ENCODE data around the gene SF3B5.
"Not testable (repeated sequence)": the region's sequence is repeated elsewhere in the genome, so short reads cannot be mapped to it uniquely, and the experiment has no call there.

The SF3B5 gene

DNA sequence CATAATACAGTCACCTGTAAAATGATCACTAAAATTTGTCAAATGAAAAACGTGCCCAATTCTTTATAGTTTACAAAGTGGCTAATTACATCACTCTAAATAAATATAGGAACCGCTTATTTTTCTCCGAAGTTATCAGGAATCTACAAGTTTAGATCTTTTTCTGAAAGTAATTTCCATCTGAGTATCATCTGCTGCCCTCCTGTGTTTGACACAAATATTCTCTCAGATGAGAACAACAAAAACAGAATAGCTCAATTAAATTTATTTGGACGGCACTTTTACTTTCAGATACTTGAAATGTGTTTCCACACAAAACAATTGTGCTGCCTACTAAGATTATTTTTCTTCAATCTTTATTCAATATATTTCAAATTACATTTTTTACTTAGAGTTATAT is 5.0 kb downstream of the SF3B5 start:
- H3K27ac ChIP-seq: no peak overlapping the region
- no peak for TF ChIP-seq ZFX (IDR thresholded peaks at IDR 0.05)
- TF ChIP-seq, protein P1, sequence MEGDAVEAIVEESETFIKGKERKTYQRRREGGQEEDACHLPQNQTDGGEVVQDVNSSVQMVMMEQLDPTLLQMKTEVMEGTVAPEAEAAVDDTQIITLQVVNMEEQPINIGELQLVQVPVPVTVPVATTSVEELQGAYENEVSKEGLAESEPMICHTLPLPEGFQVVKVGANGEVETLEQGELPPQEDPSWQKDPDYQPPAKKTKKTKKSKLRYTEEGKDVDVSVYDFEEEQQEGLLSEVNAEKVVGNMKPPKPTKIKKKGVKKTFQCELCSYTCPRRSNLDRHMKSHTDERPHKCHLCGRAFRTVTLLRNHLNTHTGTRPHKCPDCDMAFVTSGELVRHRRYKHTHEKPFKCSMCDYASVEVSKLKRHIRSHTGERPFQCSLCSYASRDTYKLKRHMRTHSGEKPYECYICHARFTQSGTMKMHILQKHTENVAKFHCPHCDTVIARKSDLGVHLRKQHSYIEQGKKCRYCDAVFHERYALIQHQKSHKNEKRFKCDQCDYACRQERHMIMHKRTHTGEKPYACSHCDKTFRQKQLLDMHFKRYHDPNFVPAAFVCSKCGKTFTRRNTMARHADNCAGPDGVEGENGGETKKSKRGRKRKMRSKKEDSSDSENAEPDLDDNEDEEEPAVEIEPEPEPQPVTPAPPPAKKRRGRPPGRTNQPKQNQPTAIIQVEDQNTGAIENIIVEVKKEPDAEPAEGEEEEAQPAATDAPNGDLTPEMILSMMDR (conservative IDR thresholded peaks at IDR 0.05): no peak; the same call in 1 of the 2 replicates

DNA sequence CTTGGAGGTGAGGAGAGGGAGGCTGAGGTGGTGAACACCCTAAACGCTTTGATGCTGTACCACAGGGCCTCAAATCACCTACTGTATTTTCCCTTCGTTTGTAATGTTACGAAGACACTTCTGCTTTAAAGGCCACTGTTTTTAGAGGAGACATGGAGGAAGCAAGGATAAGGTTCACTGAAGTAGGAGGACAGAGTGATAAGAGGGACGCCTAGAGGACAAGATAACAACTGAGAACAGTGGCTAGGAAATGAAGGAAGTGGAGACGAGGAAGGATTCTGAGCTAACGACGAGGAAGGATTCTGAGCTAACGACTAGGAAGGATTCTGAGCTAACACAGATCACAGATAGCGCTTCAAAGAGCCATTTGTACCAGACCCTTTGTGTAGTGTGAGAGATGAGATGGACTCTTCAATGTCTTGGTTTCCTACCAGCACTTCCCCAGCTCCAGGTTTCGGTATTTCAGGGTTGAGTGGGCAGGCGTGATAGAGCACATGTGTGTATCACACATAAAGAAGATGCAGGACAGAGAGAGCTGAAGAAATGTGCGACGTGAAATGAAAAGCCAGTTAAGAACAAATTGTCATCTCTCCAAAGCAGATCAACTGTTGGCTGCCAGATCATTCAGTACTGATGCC is 7.5 kb downstream of the SF3B5 start:
- TF ChIP-seq, protein P1 (conservative IDR thresholded peaks at IDR 0.05): peak; percentile 71
- no peak for TF ChIP-seq ZFX (IDR thresholded peaks at IDR 0.05)
- no peak overlapping the region for H3K27ac ChIP-seq

DNA sequence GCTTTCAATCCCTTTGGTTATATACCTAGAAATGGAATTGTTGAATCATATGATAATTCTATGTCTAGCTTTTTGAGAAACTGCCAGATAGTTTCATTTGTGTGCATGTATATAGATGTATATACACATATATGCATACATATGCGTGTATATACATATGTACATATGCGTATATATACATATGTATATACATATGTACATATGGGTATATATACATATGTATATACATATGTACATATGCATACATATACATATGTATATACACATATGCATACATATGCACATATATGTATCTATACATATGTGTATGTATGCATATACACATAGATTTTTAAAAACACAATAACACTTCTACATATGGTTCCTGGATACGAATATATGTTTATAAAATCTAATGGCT is 8.4 kb downstream of the SF3B5 start:
- TF ChIP-seq, protein P1 (conservative IDR thresholded peaks at IDR 0.05): no peak
- TF ChIP-seq ZFX (IDR thresholded peaks at IDR 0.05): no peak
- no peak overlapping the region for H3K27ac ChIP-seq

DNA sequence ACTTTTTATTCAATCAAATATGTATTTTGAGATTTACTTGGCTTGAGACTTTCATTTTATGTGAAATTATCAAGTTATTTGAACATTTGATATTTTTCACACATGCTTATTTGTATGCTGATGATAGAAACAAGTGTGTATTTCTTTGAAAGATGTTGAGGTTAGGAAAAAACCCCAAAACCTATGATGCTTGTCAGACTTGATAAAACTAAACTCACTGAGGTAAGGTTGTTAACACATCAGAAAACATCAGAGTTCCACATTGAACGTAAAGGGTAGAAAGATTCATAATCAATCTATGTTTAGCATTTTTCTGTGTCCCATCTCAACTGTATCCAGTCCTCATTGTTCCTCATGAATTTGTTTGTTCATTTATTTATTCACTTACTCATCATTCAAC is 12.2 kb downstream of the SF3B5 start:
- H3K27ac ChIP-seq: no peak overlapping the region
- TF ChIP-seq, protein P1 (conservative IDR thresholded peaks at IDR 0.05): no peak
- TF ChIP-seq ZFX (IDR thresholded peaks at IDR 0.05): no peak

DNA sequence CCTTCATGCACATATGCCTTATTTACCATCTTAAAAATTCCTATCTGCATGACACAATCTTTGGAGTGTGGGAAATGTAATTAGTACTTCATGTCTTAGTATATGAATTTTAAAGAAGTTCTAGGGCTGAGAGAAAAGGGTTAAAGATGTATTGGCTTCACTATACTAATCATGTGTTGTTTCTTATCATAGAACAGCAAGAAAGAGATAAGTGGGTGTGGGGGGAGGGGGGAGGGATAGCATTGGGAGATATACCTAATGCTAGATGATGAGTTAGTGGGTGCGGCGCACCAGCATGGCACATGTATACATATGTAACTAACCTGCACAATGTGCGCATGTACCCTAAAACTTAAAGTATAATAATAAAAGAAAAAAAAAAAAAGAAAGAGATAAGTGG is 13.0 kb downstream of the SF3B5 start:
- H3K27ac ChIP-seq: not testable (repeated sequence)

DNA sequence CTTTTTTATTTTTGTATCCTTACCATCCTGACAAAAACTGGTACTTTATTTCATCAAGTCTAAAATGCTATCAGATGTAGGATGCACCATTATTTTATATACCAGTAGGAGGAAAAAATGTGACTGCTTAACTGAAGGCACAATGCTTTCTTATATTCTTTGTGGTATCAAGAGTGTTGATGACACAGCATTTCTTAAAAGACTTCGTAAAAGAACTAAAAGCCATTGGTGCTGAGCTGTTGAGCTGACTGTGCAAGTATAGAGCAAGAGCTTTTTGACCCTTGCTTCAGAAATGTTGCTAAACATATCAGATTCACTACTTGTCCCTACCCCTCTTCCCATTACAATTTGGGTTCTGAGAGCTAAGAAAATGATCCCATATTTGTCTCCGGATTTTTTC is 17.5 kb downstream of the SF3B5 start:
- no peak overlapping the region for H3K27ac ChIP-seq
- TF ChIP-seq ZFX (IDR thresholded peaks at IDR 0.05): no peak
- TF ChIP-seq, protein P1 (conservative IDR thresholded peaks at IDR 0.05): no peak

DNA sequence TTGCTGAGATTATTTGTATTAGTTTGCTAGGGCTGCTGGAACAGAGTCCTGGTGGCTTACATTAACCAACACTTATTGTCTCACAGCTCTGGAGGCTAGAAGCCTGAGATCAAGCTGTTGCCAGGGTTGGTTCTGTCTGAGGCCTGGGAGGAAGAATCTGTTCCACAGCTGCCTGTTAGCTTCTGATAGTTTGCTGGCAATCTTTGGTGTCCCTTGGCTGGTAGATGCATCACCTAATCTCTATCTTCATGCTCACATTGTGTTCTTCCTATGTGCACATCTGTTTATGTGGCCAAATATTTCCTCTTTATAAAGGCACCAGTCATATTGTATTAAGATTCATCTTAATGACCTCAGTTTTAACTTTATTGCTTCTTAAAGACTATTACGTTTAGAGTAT is 19.5 kb downstream of the SF3B5 start:
- TF ChIP-seq, protein P1 (conservative IDR thresholded peaks at IDR 0.05): no peak
- TF ChIP-seq ZFX (IDR thresholded peaks at IDR 0.05): no peak
- H3K27ac ChIP-seq: no peak overlapping the region

DNA sequence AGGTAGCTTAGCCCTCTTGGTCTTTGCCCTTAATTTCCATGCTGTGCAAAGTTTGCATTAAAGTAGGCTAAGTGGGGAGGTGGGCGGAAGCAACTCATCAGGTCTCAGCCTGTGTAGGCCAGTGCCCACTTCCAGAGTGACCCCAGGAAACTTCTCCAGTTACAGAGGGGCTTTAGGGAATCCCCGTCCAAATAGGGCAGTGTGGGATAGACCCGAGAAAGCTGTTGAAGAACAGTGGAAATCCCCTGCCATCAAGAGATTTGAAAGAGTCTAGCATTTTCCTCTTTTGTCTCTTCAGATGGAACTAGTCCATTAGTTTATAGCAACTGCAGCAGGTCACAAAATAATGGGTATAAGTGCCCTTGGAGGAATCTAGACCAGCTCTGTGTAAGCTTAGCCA is 20.2 kb downstream of the SF3B5 start:
- no peak for TF ChIP-seq ZFX (IDR thresholded peaks at IDR 0.05)
- TF ChIP-seq, protein P1 (conservative IDR thresholded peaks at IDR 0.05): no peak
- no peak overlapping the region for H3K27ac ChIP-seq
